Adrenal gland (tissue), 12 donors: ENCODE measurements around the gene LARGE2. TPM values are rescaled to one million over a fixed set of nuclear protein-coding genes. Genes with fewer than 3 reads are reported as not detected.

Source experiments
- DNase-seq, 7 donors: peaks; one replicate each; pipeline ENCODE4 v3.0.0-alpha.2; 2019 to 2020
- H3K27ac ChIP-seq, 5 donors: fragments of 200-600 bp; sonication (generic) in 4 of 5; 1 replicate in 3 of 5; 2 replicates in 2 of 5; pipeline versions ENCODE4 v1.5.1 to v1.8.0; 2016 to 2020; ENCODE audit warnings: mild to moderate bottlenecking in 1 of 5
- H3K27me3 ChIP-seq: fragments of 200-600 bp; 2 replicates; pipeline ENCODE4 v1.8.0; 2021
- H3K36me3 ChIP-seq, 2 donors: fragments of 200-600 bp; replicated peaks in 1 of 2; 1 replicate in 1 of 2; 2 replicates in 1 of 2; pipeline versions ENCODE4 v1.5.1 to v1.8.0; 2018 to 2022
- H3K4me1 ChIP-seq, 2 donors: fragments of 200-600 bp; replicated peaks in 1 of 2; 1 replicate in 1 of 2; 2 replicates in 1 of 2; pipeline versions ENCODE4 v1.5.1 to v1.8.0; 2018 to 2021
- H3K4me3 ChIP-seq, 4 donors: fragments of 200-600 bp; sonication (generic) in 3 of 4; one replicate each; pipeline ENCODE4 v1.5.1; 2016 to 2018
- H3K9me3 ChIP-seq, 3 donors: fragments of 200-600 bp; sonication (generic) in 1 of 3; replicated peaks in 1 of 3; 1 replicate in 2 of 3; 2 replicates in 1 of 3; pipeline versions ENCODE4 v1.5.1 to v1.8.0; 2016 to 2021
- CTCF ChIP-seq, 6 experiments: fragments of 450-650 bp in 4 of 6; fragments of 200-600 bp in 2 of 6; sonication (generic) in 1 of 6; IDR thresholded peaks; 1 replicate in 5 of 6; 2 replicates in 1 of 6; pipeline versions ENCODE4 v1.5.1 to v1.8.0; 2016 to 2021; ENCODE audit warnings: antibody characterized with exemption in 6 of 6, mild to moderate bottlenecking in 2 of 6, moderate library complexity in 1 of 6
- POLR2A ChIP-seq, 2 donors: fragments of 450-650 bp; IDR thresholded peaks; one replicate each; pipeline ENCODE4 v1.6.1; 2017; ENCODE audit warnings: antibody characterized with exemption in 2 of 2, mild to moderate bottlenecking in 2 of 2, moderate library complexity in 1 of 2
- WGBS, 4 donors: extraction: QIAGEN DNeasy Blood & Tissue Kit in 2 of 4; methylation state at CpG; one replicate each; pipeline versions ENCODE4 v1.1.5 to v1.1.7; 2013 to 2017; 5-methylcytosine and 5-hydroxymethylcytosine counted together
- intact Hi-C, 2 donors: fragments of 100-400 bp; cut with DNase I; formaldehyde crosslinking; loops; one replicate each; pipeline versions ENCODE4 v1.14.1 to v1.15.0; 2022 to 2023
- polyA plus RNA-seq, 3 donors: library from polyadenylated mRNA; stranded (reverse); fragments of 200-250 nt in 2 of 3; fragments of 350-450 nt in 1 of 3; fragmentation: Illumina TruSeq in 1 of 3; extraction: RNeasy Lipid Tissue Mini Kit (QIAGEN cat#74804) in 1 of 3; gene quantifications; one replicate each; pipeline ENCODE4 v1.2.3, GENCODE V29; 2013 to 2014
- total RNA-seq, 9 donors: library from RNA; depleted of rRNA in 4 of 9; stranded (reverse); fragments of >200 nt in 4 of 9; fragments of 120-200 nt in 1 of 9; fragmentation: NEBNext Ultra II Directional in 1 of 9; extraction: Animal tissue kit (Norgen Biotek cat#: 25700) in 1 of 9; gene quantifications; one replicate each; pipeline versions ENCODE4 v1.1.0 to v1.2.4, GENCODE V29; 2013 to 2023
- donor health status: healthy with polysubstance abuse.
- donor health status: Bipolar disorder and iron deficiency.
- donor health status: DM: yes; HTN: yes; CAD: no.
- donor health status: DM: no; HTN: no; CAD: no.
- donor health status: DM: no; HTN: no; CAD: no.
- donor health status: DM: yes; HTN: yes; CAD: no.

Gene LARGE2
- total and polyA plus RNA-seq, 12 donors: 1.0 to 13.0 (median 4.1) TPM

- Histone ChIP-seq H3K4me3 (peak within 1 kb of the TSS; percentile 42 to 92 (median 67)), H3K27ac (peak within 1 kb of the TSS; percentile 4 to 95 (median 77)), H3K27me3 (no peaks in the 10 kb centered on the region), H3K4me1 (peaks cover 6 to 32% of the 10 kb centered on the region in 2 donors), H3K36me3 (peaks cover 0 to 34% of the 10 kb centered on the region in 2 donors), H3K9me3 (no peaks in the 10 kb centered on the region)
- peak; percentile 54 to 68 for TF ChIP-seq POLR2A (IDR thresholded peaks at IDR 0.05)
- TF ChIP-seq CTCF (IDR thresholded peaks at IDR 0.05): no peak
- 0 to 1% (median 0%) methylated on average over 22 to 45 of the region's 45 CpGs for WGBS, 4 donors
- peak; percentile 96 to 99 (median 97) for DNase-seq
- intact Hi-C loops: loop anchor here in 1 of 2 donors (10.0 kb wide), 1 partner anchor 53 kb away; no protein-coding TSS in a partner anchor
These were observed 4.7 kb upstream of the LARGE2 start, which contains the start of gene PEX16 for GRCh38 chr11:45917623-45918330. Gene PEX16 (minus strand): TSS chr11:45917877. CDS start chr11:45917811, 66 bp downstream.

GRCh38 chr11:45918331-45918941, 4.0 kb upstream of the LARGE2 start:
- intact Hi-C loops: loop anchor here in 1 of 2 donors (10.0 kb wide), 1 partner anchor 54 kb away; no protein-coding TSS in a partner anchor
- WGBS, 4 donors: 0 to 1% (median 0%) methylated on average over 11 to 38 of the region's 38 CpGs
- H3K27ac ChIP-seq: peak overlapping the region; percentile 4 to 95 (median 77)
- H3K9me3 ChIP-seq: no peaks in the 10 kb centered on the region
- H3K4me3 ChIP-seq: peak overlapping the region; percentile 3 to 92 (median 67)
- H3K4me1 ChIP-seq: peaks cover 6 to 38% of the 10 kb centered on the region in 2 donors
- no peaks in the 10 kb centered on the region for H3K27me3 ChIP-seq
- TF ChIP-seq CTCF (IDR thresholded peaks at IDR 0.05) (no peak), POLR2A (IDR thresholded peaks at IDR 0.05) (peak in 1 of 2 donors; percentile 14)
- H3K36me3 ChIP-seq: peaks cover 0 to 27% of the 10 kb centered on the region in 2 donors
- DNase-seq: peak; percentile 80 to 91 (median 86)

- Histone ChIP-seq H3K27ac (peak overlapping the region in 2 of 5 donors; percentile 77 to 85), H3K27me3 (no peaks in the 10 kb centered on the region), H3K36me3 (peaks cover 0 to 20% of the 10 kb centered on the region in 2 donors), H3K4me3 (peak overlapping the region in 1 of 4 donors; percentile 92), H3K4me1 (peaks cover 6 to 38% of the 10 kb centered on the region in 2 donors), H3K9me3 (no peaks in the 10 kb centered on the region)
- no peak for TF ChIP-seq POLR2A (IDR thresholded peaks at IDR 0.05)
- no peak for TF ChIP-seq CTCF (IDR thresholded peaks at IDR 0.05)
- intact Hi-C loops: loop anchor here in 1 of 2 donors (10.0 kb wide), 1 partner anchor 54 kb away; no protein-coding TSS in a partner anchor
- DNase-seq: peak in 1 of 7 donors; percentile 9
- WGBS, 4 donors: 54 to 63% (median 60%) methylated on average over 7 of the region's 7 CpGs
These were observed 3.3 kb upstream of the LARGE2 start for GRCh38 chr11:45918962-45919675.
